Measurements from ENCODE around the gene TMEM43. TPM values are rescaled to one million over a fixed set of nuclear protein-coding genes. Genes with fewer than 3 reads are reported as not detected.

Gene TMEM43
- total and polyA plus RNA-seq, 5 donors: 46.7 to 103 (median 53.7) TPM

GRCh38 chr3:14122301-14122700 lies 2.6 kb upstream of the TMEM43 start:
- DNase-seq (no peak), ATAC-seq (no peak)
- 91% methylated on average over 3 of the region's 3 CpGs for WGBS
- peaks cover 19% of the 10 kb centered on the region for H3K4me1 ChIP-seq (ENCODE audit: control insufficient read depth, insufficient read depth, low read length)
- H3K9me3 ChIP-seq (ENCODE audit: control insufficient read depth, low read length): no peaks in the 10 kb centered on the region
- no peak overlapping the region for H3K27ac ChIP-seq (ENCODE audit: low read length)
- no peak overlapping the region for H3K4me3 ChIP-seq (ENCODE audit: low read length)
- no peaks in the 10 kb centered on the region for H3K27me3 ChIP-seq (ENCODE audit: control insufficient read depth, insufficient read depth)
- intact Hi-C loops (cut with DNase I): loop anchor here in 1 of 4 donors (10.0 kb wide), 1 partner anchor 228 kb away; no protein-coding TSS in a partner anchor

- ATAC-seq (no peak), DNase-seq (no peak)
- Histone ChIP-seq H3K9me3 (ENCODE audit: control insufficient read depth, low read length) (no peaks in the 10 kb centered on the region), H3K27me3 (ENCODE audit: control insufficient read depth, insufficient read depth) (no peaks in the 10 kb centered on the region), H3K4me1 (ENCODE audit: control insufficient read depth, insufficient read depth, low read length) (peaks cover 22% of the 10 kb centered on the region), H3K27ac (ENCODE audit: low read length) (peak overlapping the region; percentile 21), H3K4me3 (ENCODE audit: low read length) (peak overlapping the region; percentile 72)
- WGBS: 55% methylated on average over 15 of the region's 15 CpGs
- intact Hi-C loops (cut with DNase I): loop anchor here in 1 of 4 donors (2.0 to 10.0 kb wide), 2 partner anchors 55 to 229 kb away; partner anchors contain the start of genes LSM3 and XPC
Measured at GRCh38 chr3:14123308-14124222, 1.3 kb upstream of the TMEM43 start.

- ATAC-seq: peak; percentile 45 to 59
- peak overlapping the region; percentile 72 for H3K4me3 ChIP-seq (ENCODE audit: low read length)
- peak; percentile 79 to 89 (median 86) for DNase-seq
- H3K9me3 ChIP-seq (ENCODE audit: control insufficient read depth, low read length): no peaks in the 10 kb centered on the region
- H3K4me1 ChIP-seq (ENCODE audit: control insufficient read depth, insufficient read depth, low read length): peaks cover 19% of the 10 kb centered on the region
- peak overlapping the region; percentile 84 for H3K27ac ChIP-seq (ENCODE audit: low read length)
- intact Hi-C loops (cut with DNase I): loop anchor here in 1 of 4 donors (2.0 to 10.0 kb wide), 2 partner anchors 55 to 229 kb away; partner anchors contain the start of genes LSM3 and XPC
- H3K27me3 ChIP-seq (ENCODE audit: control insufficient read depth, insufficient read depth): no peaks in the 10 kb centered on the region
- WGBS: under 1% methylated on average over 37 of the region's 37 CpGs
Measured at GRCh38 chr3:14124223-14124614, 633 bp upstream of the TMEM43 start.

GRCh38 chr3:14125193-14126016 lies 553 bp downstream of the TMEM43 start:
- peak; percentile 78 to 86 (median 84) for DNase-seq
- WGBS: under 1% methylated on average over 44 of the region's 44 CpGs
- H3K9me3 ChIP-seq (ENCODE audit: control insufficient read depth, low read length): no peaks in the 10 kb centered on the region
- peak overlapping the region; percentile 72 for H3K4me3 ChIP-seq (ENCODE audit: low read length)
- H3K4me1 ChIP-seq (ENCODE audit: control insufficient read depth, insufficient read depth, low read length): peaks cover 19% of the 10 kb centered on the region
- H3K27me3 ChIP-seq (ENCODE audit: control insufficient read depth, insufficient read depth): no peaks in the 10 kb centered on the region
- intact Hi-C loops (cut with DNase I): loop anchor here in 2 of 4 donors (2.0 to 10.0 kb wide), 3 partner anchors 52 to 231 kb away; partner anchors contain the start of genes LSM3 (in 2 of the 2) and XPC (in 2 of the 2)
- peak; percentile 56 to 86 for ATAC-seq
- H3K27ac ChIP-seq (ENCODE audit: low read length): peak overlapping the region; percentile 99

GRCh38 chr3:14126017-14126886 lies 1.4 kb downstream of the TMEM43 start:
- DNase-seq (peak in 1 of 3 donors; percentile 79), ATAC-seq (no peak)
- H3K27me3 ChIP-seq (ENCODE audit: control insufficient read depth, insufficient read depth): no peaks in the 10 kb centered on the region

GRCh38 chr3:14126887-14127505 lies 2.1 kb downstream of the TMEM43 start:
- H3K4me3 ChIP-seq (ENCODE audit: low read length): no peak overlapping the region
- peak overlapping the region; percentile 99 for H3K27ac ChIP-seq (ENCODE audit: low read length)
- no peaks in the 10 kb centered on the region for H3K27me3 ChIP-seq (ENCODE audit: control insufficient read depth, insufficient read depth)
- H3K4me1 ChIP-seq (ENCODE audit: control insufficient read depth, insufficient read depth, low read length): peaks cover 19% of the 10 kb centered on the region
- ATAC-seq (no peak), DNase-seq (no peak)
- intact Hi-C loops (cut with DNase I): loop anchor here in 2 of 4 donors (5.0 to 10.0 kb wide), 2 partner anchors 50 to 232 kb away; partner anchors contain the start of genes LSM3 (in 1 of the 2) and XPC (in 1 of the 2)
- 70% methylated on average over 5 of the region's 5 CpGs for WGBS
- no peaks in the 10 kb centered on the region for H3K9me3 ChIP-seq (ENCODE audit: control insufficient read depth, low read length)

More at GRCh38 chr3:14126017-14126886, 1.4 kb downstream of the TMEM43 start:
- WGBS: 49% methylated on average over 11 of the region's 11 CpGs
- Histone ChIP-seq H3K9me3 (ENCODE audit: control insufficient read depth, low read length) (no peaks in the 10 kb centered on the region), H3K4me3 (ENCODE audit: low read length) (peak overlapping the region; percentile 72), H3K4me1 (ENCODE audit: control insufficient read depth, insufficient read depth, low read length) (peaks cover 19% of the 10 kb centered on the region), H3K27ac (ENCODE audit: low read length) (peak overlapping the region; percentile 99)
- intact Hi-C loops (cut with DNase I): loop anchor here in 2 of 4 donors (5.0 to 10.0 kb wide), 2 partner anchors 51 to 231 kb away; partner anchors contain the start of genes LSM3 (in 1 of the 2) and XPC (in 1 of the 2)

GRCh38 chr3:14127516-14128161 lies 2.8 kb downstream of the TMEM43 start:
- DNase-seq: no peak

GRCh38 chr3:14128724-14129123 lies 3.9 kb downstream of the TMEM43 start:
- H3K27ac ChIP-seq (ENCODE audit: low read length): no peak overlapping the region
- intact Hi-C loops (cut with DNase I): loop anchor here in 2 of 4 donors (5.0 to 10.0 kb wide), 2 partner anchors 49 to 234 kb away; partner anchors contain the start of genes LSM3 (in 1 of the 2) and XPC (in 1 of the 2)

More at GRCh38 chr3:14127516-14128161, 2.8 kb downstream of the TMEM43 start:
- Histone ChIP-seq H3K4me3 (ENCODE audit: low read length) (no peak overlapping the region), H3K9me3 (ENCODE audit: control insufficient read depth, low read length) (no peaks in the 10 kb centered on the region), H3K27ac (ENCODE audit: low read length) (peak overlapping the region; percentile 49), H3K27me3 (ENCODE audit: control insufficient read depth, insufficient read depth) (no peaks in the 10 kb centered on the region), H3K4me1 (ENCODE audit: control insufficient read depth, insufficient read depth, low read length) (peaks cover 19% of the 10 kb centered on the region)
- ATAC-seq: no peak
- intact Hi-C loops (cut with DNase I): loop anchor here in 2 of 4 donors (5.0 to 10.0 kb wide), 2 partner anchors 50 to 233 kb away; partner anchors contain the start of genes LSM3 (in 1 of the 2) and XPC (in 1 of the 2)
- WGBS: 90% methylated on average over 12 of the region's 12 CpGs

GRCh38 chr3:14129296-14129695 lies 4.4 kb downstream of the TMEM43 start:
- ATAC-seq: no peak
- H3K27ac ChIP-seq (ENCODE audit: low read length): no peak overlapping the region
- H3K9me3 ChIP-seq (ENCODE audit: control insufficient read depth, low read length): no peaks in the 10 kb centered on the region
- WGBS: 96% methylated on average over 6 of the region's 6 CpGs
- H3K4me1 ChIP-seq (ENCODE audit: control insufficient read depth, insufficient read depth, low read length): peaks cover 17% of the 10 kb centered on the region
- DNase-seq: no peak
- no peak overlapping the region for H3K4me3 ChIP-seq (ENCODE audit: low read length)
- intact Hi-C loops (cut with DNase I): loop anchor here in 2 of 4 donors (5.0 to 10.0 kb wide), 2 partner anchors 48 to 234 kb away; partner anchors contain the start of genes LSM3 (in 1 of the 2) and XPC (in 1 of the 2)
- no peaks in the 10 kb centered on the region for H3K27me3 ChIP-seq (ENCODE audit: control insufficient read depth, insufficient read depth)

More at GRCh38 chr3:14128724-14129123, 3.9 kb downstream of the TMEM43 start:
- no peaks in the 10 kb centered on the region for H3K27me3 ChIP-seq (ENCODE audit: control insufficient read depth, insufficient read depth)
- H3K9me3 ChIP-seq (ENCODE audit: control insufficient read depth, low read length): no peaks in the 10 kb centered on the region
- peaks cover 17% of the 10 kb centered on the region for H3K4me1 ChIP-seq (ENCODE audit: control insufficient read depth, insufficient read depth, low read length)
- no peak overlapping the region for H3K4me3 ChIP-seq (ENCODE audit: low read length)
- ATAC-seq: no peak
- no peak for DNase-seq
- WGBS: 98% methylated on average over 5 of the region's 5 CpGs
